GM21381 (cell line): ENCODE measurements around the gene HBE1.
"Not testable (repeated sequence)": the region's sequence is repeated elsewhere in the genome, so short reads cannot be mapped to it uniquely, and the experiment has no call there.

Source experiments
- ATAC-seq: cut with Tn5 transposase; IDR thresholded peaks from one replicate; pipeline ENCODE4 v1.9.1; 2021; ENCODE audit warnings: mild to moderate bottlenecking, moderate library complexity; ENCODE audit not compliant: unreplicated experiment

Gene HBE1

DNA sequence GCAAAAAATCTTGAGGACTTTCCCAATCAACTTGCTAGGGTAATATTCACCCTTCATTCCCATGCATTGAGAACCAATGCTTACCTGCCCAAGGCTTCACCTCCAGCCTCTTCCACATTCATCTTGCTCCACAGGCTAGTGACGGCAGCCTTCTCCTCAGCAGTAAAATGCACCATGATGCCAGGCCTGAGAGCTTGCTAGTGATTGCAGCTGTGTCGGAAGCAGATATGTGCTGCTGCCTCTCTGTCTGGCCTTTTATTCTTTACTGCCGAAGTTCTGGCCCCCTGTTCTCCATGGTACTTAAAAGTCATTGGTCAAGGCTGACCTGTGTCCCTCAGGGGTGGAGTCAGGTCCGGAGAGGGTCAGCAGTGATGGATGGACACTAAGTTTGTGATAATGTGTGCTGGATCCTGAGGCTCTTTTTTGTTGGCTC, at the start of gene HBE1:
HBE1 (minus strand) TSS at position 231 of the 433 bp plus-strand sequence; CDS start at position 176, 55 bp downstream.
- no peak for ATAC-seq

DNA sequence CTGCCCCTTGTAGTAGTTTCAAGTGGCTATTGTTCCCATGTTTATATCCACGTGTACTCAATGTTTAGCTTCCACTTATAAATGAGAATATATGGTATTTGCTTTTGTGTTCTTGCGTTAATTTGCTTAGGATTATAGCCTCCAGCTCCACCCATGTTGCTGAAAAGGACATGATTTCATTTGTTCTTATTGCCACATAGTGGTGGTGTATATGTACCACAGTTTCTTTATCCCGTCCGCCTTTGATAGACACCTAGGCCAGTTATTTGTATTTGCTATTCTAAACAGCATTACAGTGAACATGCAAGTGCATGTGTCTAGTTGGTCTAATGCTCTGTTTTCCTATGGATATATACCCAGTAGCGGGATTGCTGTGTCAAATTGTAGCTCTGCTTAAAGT, 47.5 kb upstream of the HBE1 start:
- no peak for ATAC-seq

DNA sequence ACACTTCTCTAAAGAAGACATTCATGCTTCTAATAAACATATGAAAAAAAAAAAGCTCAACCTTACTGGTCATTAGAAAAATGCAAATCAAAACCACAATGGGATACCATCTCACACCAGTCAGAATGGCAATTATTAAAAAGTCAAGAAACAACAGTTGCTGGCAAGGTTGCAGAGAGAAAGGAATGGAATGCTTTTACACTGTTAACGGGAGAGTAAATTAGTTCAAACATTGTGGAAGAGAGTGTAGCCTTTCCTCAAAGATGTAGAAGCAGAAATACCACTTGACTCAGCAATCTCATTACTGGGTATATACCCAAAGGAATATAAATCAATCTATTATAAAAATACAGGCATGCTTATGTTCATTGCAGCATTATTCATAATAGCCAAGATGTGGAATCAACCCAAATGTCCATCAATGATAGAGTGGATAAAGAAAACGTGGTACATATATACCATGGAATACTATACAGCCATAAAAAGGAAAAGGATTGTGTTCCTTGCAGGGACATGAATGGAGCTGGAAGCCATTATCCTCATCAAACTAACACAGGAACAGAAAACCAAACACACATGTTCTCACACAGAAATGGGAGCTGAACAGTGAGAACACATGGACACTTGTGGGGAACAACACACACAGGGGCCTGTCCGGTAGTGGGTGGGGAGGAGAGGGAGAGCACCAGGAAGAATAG, 43.7 kb upstream of the HBE1 start:
- ATAC-seq: not testable (repeated sequence)

DNA sequence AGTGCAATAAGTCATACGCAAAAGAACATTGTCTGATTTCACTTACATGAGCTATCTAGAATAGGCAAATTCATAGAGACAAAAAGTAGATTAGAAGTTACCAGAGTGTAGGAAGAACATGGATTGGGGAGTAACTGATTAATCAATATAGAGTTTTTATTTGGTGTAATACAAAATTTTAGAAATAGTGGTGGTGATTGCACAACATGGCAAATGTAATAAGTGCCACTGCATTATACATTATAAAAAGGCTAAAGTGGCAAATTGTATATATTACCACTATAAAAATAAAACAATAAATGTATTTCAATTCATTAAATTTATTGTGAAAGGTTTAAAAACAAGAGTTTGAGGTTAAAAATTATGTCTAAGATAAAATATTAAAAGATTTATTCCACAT, 40.7 kb upstream of the HBE1 start:
- no peak for ATAC-seq

DNA sequence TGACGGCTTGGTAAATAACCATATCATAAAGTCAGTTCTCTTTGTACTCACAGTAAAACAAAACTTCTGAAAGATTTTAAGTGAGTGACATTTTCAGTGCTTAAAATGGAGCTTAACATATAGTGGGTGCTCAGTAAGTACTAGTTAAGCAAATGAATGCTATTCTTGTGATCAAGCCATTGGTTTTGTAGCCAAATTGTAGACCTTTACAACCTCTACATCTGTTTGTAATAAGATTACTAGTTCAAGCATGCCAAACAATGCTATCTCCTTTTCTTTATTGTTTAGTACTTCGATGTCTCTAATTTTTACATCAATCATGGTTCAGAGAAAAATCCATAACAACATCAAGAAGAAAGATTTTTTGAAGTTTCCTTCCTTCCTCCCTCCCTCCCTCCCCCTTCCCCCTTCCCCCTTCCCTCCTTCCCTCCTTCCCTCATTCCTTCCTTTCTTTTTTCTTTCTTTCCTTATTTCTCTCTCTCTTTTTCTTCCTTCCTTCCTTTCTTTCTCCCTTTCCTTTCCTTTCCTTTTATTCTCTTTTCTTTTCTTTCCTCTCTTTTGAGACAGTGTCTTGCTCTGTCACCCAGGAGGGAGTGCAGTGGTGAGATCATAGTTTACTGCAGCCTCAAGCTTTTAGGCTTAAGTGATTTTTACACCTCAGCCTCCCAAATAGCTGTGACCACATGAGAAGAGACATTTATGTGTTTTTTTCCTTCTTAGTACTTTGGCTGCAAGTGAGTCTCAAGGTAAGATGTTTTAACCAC, 37.7 kb upstream of the HBE1 start:
- no peak for ATAC-seq

DNA sequence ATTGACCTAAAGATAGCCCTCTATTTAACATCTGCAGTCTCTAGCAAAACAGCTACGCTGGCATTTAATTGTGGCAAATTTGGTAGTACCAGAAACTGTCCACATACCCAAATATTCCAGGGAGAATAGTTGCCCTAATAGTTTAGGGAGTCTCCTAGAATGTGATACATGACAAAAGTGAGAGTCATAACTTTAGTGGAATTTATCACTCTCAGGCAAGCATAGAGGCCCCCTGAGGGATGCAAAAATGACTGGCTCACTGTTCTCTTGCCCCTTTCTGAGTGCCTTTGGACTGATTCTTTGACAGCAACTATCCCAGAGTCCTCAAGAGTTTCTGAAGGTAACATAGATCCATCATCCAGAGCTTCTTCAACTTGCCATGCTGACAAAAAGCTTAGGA, 34.3 kb upstream of the HBE1 start:
- no peak for ATAC-seq

DNA sequence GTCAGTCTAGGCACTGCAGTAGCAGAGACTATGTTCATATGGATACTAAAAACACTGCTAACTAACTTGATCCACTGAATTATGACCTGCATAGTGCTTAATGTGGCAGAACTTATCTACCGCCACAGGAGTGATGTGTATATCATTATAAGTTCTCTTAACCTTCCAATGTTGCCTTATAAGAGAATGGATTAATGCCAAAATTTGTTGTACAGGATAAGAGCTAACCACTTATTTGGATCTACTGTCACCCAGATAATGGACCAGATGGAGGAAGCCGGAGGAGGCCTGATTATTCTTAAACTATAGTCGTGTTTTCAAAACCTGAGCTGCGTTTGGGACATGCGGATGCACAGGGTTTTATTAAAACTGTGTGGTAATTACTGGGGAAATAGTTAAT, 33.9 kb upstream of the HBE1 start:
- ATAC-seq: no peak

DNA sequence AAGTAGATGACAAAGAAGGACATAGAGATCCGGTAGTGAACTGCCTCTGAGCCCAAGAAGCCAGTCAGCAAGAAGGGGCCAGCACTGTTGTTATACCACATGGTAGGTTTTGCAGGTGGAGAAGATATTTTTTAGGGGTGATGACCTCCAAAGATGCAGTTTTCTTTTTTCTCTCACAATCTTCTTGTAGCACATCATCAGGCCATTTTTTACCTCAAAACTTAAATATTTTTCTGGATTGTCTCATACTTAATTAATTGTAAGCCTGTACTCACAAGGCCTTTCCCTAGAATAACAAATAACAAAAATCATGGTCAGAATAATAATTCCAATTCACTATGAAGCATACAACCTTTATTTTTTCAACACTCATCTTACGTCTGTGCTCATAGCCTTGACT, 32.1 kb upstream of the HBE1 start, which contains the start of gene OR51B4:
OR51B4 (minus strand) TSS at position 101 of the 400 bp plus-strand sequence; CDS start at position 101, 0 bp downstream.
- ATAC-seq: no peak

DNA sequence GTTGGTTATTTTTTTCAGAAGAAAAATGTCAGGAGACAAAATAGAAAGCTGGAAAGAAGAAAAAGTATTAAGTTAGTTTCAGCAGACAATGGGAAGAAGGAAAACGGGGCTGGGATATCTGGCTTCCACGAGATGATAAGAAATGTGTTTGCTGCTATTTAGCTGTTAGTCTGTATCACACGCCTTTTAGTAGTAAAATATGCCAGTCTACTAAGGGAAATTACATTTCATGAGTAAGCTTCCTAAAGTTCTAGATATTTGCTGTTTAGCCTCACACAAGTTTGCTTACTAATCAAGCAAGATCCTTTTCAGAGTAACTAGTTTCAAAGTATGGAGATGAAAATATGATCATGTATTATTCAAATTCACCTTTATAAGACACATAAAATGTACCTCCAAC, 30.5 kb upstream of the HBE1 start:
- no peak for ATAC-seq

DNA sequence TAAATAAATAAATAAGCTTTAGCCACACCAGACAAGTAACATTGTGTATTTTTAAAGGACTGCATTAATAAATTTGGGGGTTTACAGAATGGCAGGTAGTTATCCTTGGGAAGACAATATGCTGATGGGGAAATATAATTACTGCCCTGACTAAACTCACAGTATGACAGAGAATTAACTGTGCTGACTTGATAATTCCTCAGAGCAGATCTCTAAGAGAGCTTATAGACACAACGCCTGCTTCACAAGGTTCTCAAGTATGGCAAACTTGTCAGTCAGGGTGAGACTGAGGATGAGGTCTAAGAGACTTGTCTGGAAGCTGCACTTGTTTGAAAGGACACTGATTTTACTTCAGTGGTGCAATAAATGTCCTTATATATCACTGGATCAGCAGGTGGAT, 28.7 kb upstream of the HBE1 start:
- no peak for ATAC-seq

DNA sequence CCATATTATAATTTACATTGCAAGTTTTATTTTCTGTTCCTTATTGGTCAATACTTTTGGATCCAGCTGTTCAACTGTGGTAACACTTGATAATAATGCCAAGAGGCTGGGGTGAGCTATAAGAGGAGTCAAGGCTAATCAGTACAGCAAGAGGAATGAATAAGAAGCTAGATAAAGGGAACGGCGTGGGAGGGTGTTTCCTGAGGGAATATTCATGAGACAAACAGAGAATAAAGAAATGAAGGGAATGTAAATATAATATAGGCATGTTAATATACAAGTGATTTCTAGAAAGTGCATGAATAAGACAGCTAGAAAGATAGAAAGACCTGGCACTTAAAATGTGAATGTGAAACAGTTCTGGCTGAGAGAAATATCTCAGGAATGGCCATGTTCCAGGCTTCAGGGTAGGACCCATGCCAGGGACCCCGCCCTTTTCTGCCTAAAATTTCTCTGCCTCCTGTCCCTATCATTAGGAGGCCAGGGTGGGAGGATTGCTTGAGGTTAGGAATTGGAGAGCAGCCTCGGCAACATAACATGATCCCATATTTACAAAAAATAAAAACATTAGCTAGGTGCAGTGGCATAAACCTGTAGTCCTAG, 28.1 kb upstream of the HBE1 start:
- no peak for ATAC-seq

DNA sequence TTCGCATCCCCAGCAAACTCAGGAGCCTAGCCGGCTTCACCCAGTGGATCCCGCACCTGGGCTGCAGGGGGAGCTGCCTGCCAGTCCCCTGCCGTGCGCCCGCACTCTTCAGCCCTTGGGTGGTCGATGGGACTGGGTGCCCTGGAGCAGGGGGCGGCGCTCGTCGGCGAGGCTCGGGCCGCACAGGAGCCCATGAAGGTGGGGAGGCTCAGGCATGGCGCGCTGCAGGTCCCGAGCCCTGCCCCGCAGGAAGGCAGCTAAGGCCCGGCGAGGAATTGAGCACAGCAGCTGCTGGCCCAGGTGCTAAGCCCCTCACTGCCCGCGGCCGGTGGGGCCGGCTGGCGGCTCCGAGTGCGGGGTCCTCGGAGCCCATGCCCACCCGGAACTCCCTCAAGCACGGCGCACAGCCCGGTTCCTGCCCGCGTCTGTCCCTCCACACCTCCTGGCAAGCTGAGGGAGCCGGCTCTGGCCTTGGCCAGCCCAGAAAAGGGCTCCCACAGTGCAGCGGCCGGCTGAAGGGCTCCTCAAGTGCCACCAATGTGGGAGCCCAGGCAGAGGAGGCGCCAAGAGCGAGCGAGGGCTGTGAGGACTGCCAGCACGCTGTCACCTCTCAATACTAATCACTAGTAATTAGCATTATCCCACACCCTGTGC, 24.7 kb upstream of the HBE1 start:
- ATAC-seq: not testable (repeated sequence)

DNA sequence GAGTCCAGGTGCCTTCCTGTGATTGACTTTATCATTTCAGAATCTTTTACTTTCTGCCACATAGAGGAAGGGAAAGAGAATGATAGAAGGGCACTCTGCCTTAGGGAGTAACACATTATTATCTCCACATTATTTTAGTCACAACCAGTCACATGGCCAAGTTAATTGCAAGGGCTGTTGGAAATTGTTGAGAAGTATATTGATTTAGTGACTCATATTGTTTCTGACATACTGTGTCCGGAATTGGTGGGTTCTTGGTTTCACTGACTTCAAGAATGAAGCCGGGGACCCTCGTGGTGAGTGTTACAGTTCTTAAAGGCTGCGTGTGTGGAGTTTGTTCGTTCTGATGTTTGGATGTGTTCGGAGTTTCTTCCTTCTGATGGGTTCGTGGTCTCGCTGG, 23.3 kb upstream of the HBE1 start:
- no peak for ATAC-seq

DNA sequence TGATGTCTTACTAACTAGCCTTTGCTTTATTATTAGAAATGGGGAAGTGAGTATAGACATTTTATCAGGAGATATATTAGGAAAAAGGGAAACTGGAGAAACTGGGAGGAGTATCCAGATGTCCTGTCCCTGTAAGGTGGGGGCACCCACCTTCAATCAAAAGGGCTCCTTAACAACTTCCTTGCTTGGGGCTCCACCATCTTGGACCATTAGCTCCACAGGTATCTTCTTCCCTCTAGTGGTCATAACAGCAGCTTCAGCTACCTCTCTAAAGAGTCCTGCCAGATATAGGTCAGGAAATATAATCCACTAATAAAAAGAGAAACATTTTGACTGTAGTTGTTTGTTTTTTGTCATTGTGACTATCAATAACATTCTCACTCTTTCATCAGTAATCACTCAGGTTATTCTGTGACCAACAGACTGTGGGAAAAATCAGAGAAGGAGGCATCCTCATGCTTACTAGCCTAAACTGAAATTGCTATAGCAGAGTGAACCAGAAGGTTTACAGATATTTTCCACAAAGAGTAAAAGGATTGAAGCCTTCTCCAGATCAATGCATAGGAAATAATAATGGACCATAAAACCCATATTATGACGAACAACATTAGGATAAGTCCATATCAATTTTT, 21.6 kb upstream of the HBE1 start:
- peak; percentile 93 for ATAC-seq

DNA sequence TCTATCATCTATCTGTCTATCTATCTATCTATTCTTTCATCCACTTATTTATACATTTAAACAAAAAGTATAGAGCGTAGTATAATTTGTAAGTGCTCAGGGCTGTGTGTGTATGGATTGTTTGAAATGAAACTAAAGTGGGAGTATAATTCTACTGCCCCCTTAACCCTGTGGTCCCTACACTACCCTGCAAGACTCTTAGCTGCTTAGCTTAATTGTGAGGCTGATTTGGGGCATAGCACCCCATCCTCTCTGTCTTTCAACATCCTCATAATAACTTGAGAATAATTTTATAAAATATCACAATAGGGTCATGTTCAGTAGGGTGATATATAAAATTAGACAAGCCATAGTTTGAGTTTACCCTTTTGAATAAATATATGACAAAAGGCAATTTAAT, 20.4 kb upstream of the HBE1 start:
- ATAC-seq: no peak

DNA sequence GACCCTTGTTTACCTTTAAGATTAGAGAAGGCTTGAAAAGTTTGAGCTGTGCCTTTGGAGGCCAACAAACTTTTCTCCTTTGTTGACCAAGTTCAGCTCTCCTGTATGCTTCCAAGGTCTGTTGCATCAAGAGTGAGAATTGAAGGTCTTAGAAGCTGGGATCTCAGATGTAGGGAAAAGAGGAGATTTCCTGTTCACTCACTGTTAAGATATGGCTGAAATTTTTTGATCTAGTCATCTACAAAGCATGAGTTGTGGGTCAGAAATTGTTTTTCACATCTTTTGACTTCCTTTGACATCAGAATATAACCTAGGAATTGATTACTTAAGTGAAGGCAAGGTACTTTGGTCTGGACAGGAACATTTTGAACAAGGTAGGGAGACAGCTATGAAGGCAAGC, 20.0 kb upstream of the HBE1 start:
- ATAC-seq: no peak

DNA sequence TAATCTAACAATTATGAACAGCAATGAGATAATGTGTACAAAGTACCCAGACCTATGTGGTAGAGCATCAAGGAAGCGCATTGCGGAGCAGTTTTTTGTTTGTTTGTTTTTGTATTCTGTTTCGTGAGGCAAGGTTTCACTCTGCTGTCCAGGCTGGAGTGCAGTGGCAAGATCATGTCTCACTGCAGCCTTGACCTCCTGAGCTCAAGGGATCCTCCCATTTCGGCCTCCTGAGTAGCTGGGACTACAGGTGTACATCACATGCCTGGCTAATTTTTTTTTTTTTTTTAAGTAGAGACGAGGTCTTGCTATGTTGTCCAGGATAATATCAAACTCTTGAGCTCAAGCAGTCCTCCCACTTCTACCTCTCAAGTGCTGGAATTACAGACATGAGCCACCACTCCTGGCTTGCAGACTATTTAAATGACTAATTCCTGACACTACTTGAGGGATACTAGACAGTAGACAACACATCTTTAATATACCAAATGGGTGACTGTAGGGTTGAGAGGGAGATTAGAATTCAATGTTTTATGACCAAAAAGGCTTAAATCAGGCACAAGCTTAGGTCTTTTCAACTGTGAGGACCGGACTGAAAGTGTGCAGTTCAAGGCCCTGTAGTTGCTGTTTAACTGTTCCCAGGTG, 19.3 kb upstream of the HBE1 start:
- ATAC-seq: no peak

DNA sequence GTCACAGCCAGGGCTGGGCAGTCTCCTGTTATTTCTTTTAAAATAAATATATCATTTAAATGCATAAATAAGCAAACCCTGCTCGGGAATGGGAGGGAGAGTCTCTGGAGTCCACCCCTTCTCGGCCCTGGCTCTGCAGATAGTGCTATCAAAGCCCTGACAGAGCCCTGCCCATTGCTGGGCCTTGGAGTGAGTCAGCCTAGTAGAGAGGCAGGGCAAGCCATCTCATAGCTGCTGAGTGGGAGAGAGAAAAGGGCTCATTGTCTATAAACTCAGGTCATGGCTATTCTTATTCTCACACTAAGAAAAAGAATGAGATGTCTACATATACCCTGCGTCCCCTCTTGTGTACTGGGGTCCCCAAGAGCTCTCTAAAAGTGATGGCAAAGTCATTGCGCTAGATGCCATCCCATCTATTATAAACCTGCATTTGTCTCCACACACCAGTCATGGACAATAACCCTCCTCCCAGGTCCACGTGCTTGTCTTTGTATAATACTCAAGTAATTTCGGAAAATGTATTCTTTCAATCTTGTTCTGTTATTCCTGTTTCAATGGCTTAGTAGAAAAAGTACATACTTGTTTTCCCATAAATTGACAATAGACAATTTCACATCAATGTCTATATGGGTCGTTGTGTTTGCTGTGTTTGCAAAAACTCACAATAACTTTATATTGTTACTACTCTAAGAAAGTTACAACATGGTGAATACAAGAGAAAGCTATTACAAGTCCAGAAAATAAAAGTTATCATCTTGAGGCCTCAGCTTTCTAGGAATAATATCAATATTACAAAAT, 18.6 kb upstream of the HBE1 start:
- no peak for ATAC-seq

DNA sequence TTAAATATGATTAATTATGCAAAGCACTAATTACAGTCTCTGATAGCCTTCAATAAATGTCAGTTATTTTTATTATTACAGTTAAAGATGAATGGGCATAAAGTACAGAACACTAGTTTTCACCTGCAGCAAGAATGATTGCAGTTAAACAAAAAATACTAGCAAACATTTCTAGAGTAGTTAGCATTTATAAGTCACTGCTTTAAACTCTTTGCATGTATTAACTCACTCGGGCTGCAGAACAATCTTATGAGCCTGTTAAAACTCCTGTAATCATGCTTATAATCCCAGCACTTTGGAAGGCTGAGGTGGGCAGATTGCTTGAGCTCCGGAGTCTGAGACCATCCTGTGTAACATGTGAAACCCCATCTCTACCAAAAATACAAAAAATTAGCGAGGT, 17.2 kb upstream of the HBE1 start:
- no peak for ATAC-seq

DNA sequence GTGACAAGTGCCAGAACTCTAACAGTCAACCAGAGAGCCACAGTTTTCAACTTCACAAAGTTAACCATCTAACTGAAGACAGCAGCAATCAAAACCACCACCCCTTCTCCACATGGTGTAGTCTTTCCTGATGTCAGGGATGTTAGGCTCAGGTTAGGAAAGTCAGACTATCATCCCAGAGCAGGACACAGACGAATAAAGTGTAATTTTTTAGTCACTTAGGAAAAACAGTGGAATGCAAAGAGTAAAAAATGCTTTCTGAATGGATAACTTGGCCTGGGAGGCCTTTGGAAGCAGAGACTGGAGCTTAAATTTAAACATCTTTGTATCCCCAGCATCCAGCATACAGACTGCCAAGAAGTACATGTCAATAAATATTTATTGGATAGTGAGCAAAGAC, 16.6 kb upstream of the HBE1 start:
- no peak for ATAC-seq
